HEK293T (cell line): ENCODE data around the gene C3orf33.

Source experiments
- CTCF ChIA-PET: fragments of 350-600 bp; formaldehyde crosslinking; extraction: SDS; loops from one replicate; lab custom pipeline; 2021; ENCODE audit warnings: antibody characterized with exemption, inconsistent platforms; lab: Yijun Ruan, JAX
- POLR2A ChIA-PET: fragments of 350-600 bp; formaldehyde crosslinking; extraction: SDS; loops from one replicate; lab custom pipeline; 2020; ENCODE audit warnings: antibody characterized with exemption, inconsistent platforms; lab: Yijun Ruan, JAX
- DNase-seq: peaks from one replicate; pipeline ENCODE4 v3.0.0; 2012; ENCODE audit warnings: mixed read lengths; ENCODE audit errors: extremely low spot score
- ARNT ChIP-seq: fragments of 450-650 bp; IDR thresholded peaks from 2 replicates; pipeline ENCODE4 v1.6.1; 2017; ENCODE audit warnings: mild to moderate bottlenecking
- BHLHE40 ChIP-seq: fragments of 450-650 bp; IDR thresholded peaks from 2 replicates; pipeline ENCODE4 v1.6.1; 2016; ENCODE audit warnings: mild to moderate bottlenecking, moderate library complexity, borderline replicate concordance
- CTBP1 ChIP-seq: fragments of 450-650 bp; IDR thresholded peaks from 2 replicates; pipeline ENCODE4 v1.6.1; 2016; ENCODE audit warnings: borderline replicate concordance
- ELF4 ChIP-seq: fragments of 450-650 bp; IDR thresholded peaks from 2 replicates; pipeline ENCODE4 v1.6.1; 2017; ENCODE audit warnings: antibody characterized with exemption
- FOXA1 ChIP-seq: fragments of 450-650 bp; IDR thresholded peaks from 2 replicates; pipeline ENCODE4 v1.6.1; 2016; ENCODE audit warnings: mild to moderate bottlenecking
- FOXK2 ChIP-seq: fragments of 450-650 bp; IDR thresholded peaks from 2 replicates; pipeline ENCODE4 v1.6.1; 2016; ENCODE audit warnings: mild to moderate bottlenecking
- FOXM1 ChIP-seq: fragments of 450-650 bp; IDR thresholded peaks from 2 replicates; pipeline ENCODE4 v1.6.1; 2017; ENCODE audit warnings: mild to moderate bottlenecking, borderline replicate concordance
- HDGF ChIP-seq: fragments of 450-650 bp; IDR thresholded peaks from 2 replicates; pipeline ENCODE4 v1.6.1; 2017; ENCODE audit warnings: antibody characterized with exemption, borderline replicate concordance
- L3MBTL2 ChIP-seq: fragments of 450-650 bp; conservative IDR thresholded peaks from 2 replicates; pipeline ENCODE4 v1.6.1; 2016; ENCODE audit warnings: mild to moderate bottlenecking
- LEF1 ChIP-seq: fragments of 450-650 bp; IDR thresholded peaks from 2 replicates; pipeline ENCODE4 v1.6.1; 2017; ENCODE audit warnings: mild to moderate bottlenecking, borderline replicate concordance
- NFRKB ChIP-seq: fragments of 450-650 bp; IDR thresholded peaks from 2 replicates; pipeline ENCODE4 v1.6.1; 2016; ENCODE audit warnings: mild to moderate bottlenecking, moderate library complexity
- SP1 ChIP-seq: fragments of 450-650 bp; IDR thresholded peaks from 2 replicates; pipeline ENCODE4 v1.6.1; 2017
- SUZ12 ChIP-seq: fragments of 450-650 bp; IDR thresholded peaks from 2 replicates; pipeline ENCODE4 v1.6.1; 2016; ENCODE audit warnings: mild to moderate bottlenecking
- TARDBP ChIP-seq: fragments of 450-650 bp; IDR thresholded peaks from 2 replicates; pipeline ENCODE4 v1.6.1; 2016
- ZNF384 ChIP-seq: fragments of 450-650 bp; IDR thresholded peaks from 2 replicates; pipeline ENCODE4 v1.6.1; 2016
- TF ChIP-seq, protein P1 (sequence below): fragments of 450-650 bp; IDR thresholded peaks from 2 replicates; pipeline ENCODE4 v1.6.1; 2016

The C3orf33 gene

DNA sequence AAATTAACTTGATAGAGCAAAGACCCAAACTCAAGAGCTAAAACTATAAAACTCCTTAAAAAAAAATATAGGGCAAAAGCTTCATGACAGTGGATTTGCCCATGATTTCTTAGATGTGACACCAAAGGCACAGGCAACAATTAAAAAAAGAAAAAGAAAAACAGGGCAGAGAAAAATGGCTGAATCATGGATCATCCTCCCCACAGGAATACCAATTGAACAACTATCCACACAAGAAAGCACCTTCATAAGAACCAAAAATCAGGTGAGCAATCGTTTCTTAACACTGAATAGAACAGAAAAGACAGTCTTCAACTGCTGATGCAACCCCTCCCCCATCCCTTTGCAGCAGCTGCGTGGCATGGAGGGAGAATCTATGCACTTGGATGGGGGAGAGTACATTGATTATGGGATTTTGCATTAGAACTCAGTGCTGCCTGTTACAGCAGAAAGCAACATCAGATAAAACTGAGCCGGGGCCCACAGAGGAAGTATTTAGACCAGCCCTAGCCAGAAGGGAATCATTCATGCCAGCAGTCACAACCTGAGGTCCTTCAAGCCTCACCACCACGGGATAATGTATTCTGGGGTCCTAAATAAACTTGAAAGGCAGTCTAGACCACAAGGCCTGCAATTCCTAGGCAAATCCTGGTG, 15.7 kb downstream of the C3orf33 start:
- CTCF ChIA-PET, result interaction anchor here (1.3 kb wide), 1 partner anchor 15 kb away, joined by 3 read pairs; no protein-coding TSS in a partner anchor
- POLR2A ChIA-PET, result no interaction called here
- no peak for DNase-seq
- TF ChIP-seq FOXM1 (no peak), TARDBP (no peak), FOXA1 (no peak), ELF4 (no peak), ARNT (no peak), SUZ12 (no peak), L3MBTL2 (no peak), HDGF (no peak), SP1 (no peak), CTBP1 (no peak), FOXK2 (no peak)
- TF ChIP-seq, protein P1, sequence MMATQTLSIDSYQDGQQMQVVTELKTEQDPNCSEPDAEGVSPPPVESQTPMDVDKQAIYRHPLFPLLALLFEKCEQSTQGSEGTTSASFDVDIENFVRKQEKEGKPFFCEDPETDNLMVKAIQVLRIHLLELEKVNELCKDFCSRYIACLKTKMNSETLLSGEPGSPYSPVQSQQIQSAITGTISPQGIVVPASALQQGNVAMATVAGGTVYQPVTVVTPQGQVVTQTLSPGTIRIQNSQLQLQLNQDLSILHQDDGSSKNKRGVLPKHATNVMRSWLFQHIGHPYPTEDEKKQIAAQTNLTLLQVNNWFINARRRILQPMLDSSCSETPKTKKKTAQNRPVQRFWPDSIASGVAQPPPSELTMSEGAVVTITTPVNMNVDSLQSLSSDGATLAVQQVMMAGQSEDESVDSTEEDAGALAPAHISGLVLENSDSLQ, result no peak

DNA sequence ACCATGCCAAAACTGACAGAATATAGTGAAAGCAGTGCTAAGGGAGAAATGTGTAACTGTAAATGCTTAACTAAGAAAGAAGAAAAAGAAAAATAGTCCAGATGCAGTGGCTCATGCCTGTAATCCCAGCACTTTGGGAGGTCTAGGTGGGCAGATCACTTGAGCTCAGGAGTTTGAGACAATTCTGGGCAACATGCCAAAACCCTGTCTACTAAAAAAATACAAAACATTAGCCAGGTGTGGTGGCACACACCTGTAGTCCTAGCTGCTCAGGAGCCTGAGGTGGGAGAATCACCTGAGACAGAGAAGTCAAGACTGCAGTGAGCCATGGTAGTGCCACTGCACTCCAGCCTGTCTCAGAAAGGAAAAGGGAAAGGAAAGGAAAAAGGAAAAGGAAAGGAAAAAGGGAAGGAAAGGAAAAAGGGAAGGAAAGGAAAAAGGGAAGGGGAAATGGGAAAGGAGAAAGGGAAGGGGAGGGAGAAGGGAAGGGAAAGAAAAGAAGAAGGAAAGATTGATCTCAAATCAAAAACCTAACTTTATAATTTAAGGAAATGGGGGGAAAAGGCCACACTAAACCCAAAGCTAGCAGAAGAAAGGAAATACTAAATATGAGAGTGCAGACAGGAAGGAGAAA, 20.3 kb downstream of the C3orf33 start:
- CTCF ChIA-PET, result no interaction called here
- POLR2A ChIA-PET, result no interaction called here
- no peak for DNase-seq
- TF ChIP-seq HDGF (no peak), ELF4 (no peak), L3MBTL2 (no peak), NFRKB (no peak), FOXK2 (no peak), ZNF384 (no peak)
- TF ChIP-seq, protein P1, result no peak

DNA sequence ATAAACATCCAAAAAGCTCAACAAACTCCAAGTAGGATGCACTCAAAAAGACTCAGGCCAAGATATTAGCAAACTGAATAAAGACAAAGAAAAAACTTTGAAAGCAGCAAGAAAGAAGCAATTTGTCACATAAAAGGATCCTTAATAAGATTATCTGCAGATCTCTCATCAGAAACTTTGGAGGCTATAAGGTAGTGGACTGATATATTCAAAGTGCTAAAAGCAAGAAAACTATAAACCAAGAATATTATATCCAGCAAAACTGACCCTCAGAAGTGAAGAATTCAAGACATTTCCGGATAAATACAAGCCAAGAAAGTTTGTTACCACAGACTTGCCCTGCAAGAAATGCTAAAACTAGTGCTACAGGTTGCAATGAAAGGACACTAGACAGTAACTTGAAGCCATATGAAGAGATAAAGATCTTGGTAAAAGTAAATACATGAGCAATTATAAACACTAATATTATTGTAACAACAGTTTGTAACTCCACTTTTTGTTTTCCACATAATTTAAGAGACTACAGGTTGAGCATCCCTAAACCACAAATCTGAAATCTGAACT, 23.6 kb downstream of the C3orf33 start:
- TF ChIP-seq TARDBP, result no peak
- TF ChIP-seq ZNF384, result no peak
- no peak for TF ChIP-seq FOXK2
- TF ChIP-seq LEF1, result no peak
- no peak for TF ChIP-seq FOXA1
- TF ChIP-seq ARNT, result no peak
- no peak for TF ChIP-seq CTBP1
- no peak for TF ChIP-seq NFRKB
- TF ChIP-seq, protein P1, result no peak
- TF ChIP-seq BHLHE40, result no peak
- TF ChIP-seq L3MBTL2, result no peak
- TF ChIP-seq ELF4, result no peak
- TF ChIP-seq SP1, result no peak
- no peak for TF ChIP-seq SUZ12
- TF ChIP-seq FOXM1, result no peak
- CTCF ChIA-PET, result no interaction called here
- DNase-seq, result no peak
- POLR2A ChIA-PET, result no interaction called here

DNA sequence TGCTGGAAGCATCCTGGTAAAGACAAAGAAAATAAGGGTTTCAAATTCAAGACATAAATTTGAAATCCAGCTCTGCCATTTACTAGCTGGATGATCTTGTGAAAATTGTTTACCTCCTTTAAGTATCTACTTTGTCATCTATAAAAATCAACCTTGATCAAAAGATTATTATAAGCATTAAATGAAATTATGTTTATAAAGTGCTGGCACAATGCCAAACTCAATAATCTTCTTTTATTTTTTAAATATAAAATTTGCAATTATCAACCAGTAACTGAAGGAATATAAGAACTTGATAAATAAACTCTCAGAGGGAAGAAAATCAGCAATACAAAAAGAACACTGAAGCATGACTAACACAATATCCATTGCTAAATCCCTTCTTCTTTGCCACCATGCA, 25.8 kb downstream of the C3orf33 start:
- DNase-seq, result no peak
- ChIA-PET CTCF (interaction anchor here (0.6 to 1.1 kb wide), 2 partner anchors 26 to 192 kb away, joined by 5 to 8 read pairs; partner anchors contain the start of gene C3orf33), POLR2A (interaction anchor here (1.0 kb wide), 1 partner anchor 90 kb away, joined by 3 read pairs; no protein-coding TSS in a partner anchor)
- TF ChIP-seq SUZ12 (no peak), HDGF (no peak), ZNF384 (no peak), ARNT (no peak), LEF1 (no peak), NFRKB (no peak), FOXM1 (no peak)
- TF ChIP-seq, protein P1, result no peak

DNA sequence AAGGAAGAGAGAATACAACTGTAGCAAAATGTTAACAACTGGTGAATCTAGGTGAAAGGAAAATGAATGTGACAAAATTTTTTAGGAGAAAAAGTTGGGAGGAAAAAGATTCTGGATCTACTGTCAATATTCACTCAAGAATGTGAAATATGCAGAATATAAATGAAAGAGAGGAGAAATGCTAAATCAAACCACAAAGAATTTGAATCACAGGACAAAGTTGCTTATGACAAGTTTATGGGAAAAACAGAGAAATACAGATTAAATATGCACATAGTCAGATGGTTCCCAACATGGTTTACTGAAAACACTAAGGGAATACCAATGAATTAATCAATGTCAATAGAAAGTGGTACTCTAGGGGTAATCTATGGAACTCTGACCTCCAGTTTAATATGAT, 27.6 kb downstream of the C3orf33 start:
- TF ChIP-seq, protein P1, result no peak
- no peak for TF ChIP-seq LEF1
- TF ChIP-seq SUZ12, result no peak
- no peak for TF ChIP-seq ELF4
- no peak for DNase-seq
- POLR2A ChIA-PET, result no interaction called here
- CTCF ChIA-PET, result no interaction called here
